Measurements from ENCODE around the gene FBXO5. TPM values are rescaled to one million over a fixed set of nuclear protein-coding genes. Genes with fewer than 3 reads are reported as not detected.
A peak's percentile ranks its signal among the peaks of the same experiment; 100 is the strongest.
"Not testable (repeated sequence)": the region's sequence is repeated elsewhere in the genome, so short reads cannot be mapped to it uniquely, and the experiment has no call there.

FBXO5 gene
- total RNA-seq, 1 donor, result 22.5 TPM

DNA sequence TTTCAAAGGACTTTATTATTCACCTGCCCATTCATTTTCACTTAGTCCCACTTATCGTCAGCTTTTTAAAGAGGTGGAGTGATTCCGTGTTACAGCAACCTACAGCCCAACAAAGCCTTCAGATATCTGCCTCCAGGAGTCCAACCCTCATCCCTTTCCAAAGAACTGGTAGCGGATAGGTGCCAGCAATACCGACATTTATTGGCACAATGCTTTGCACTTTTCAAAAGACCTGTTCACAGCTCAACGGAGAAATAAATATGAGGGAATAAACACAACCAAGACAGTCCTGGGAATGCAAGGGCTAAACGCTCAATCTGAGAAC is 20.5 kb upstream of the FBXO5 start:
- TF ChIP-seq, protein P1, sequence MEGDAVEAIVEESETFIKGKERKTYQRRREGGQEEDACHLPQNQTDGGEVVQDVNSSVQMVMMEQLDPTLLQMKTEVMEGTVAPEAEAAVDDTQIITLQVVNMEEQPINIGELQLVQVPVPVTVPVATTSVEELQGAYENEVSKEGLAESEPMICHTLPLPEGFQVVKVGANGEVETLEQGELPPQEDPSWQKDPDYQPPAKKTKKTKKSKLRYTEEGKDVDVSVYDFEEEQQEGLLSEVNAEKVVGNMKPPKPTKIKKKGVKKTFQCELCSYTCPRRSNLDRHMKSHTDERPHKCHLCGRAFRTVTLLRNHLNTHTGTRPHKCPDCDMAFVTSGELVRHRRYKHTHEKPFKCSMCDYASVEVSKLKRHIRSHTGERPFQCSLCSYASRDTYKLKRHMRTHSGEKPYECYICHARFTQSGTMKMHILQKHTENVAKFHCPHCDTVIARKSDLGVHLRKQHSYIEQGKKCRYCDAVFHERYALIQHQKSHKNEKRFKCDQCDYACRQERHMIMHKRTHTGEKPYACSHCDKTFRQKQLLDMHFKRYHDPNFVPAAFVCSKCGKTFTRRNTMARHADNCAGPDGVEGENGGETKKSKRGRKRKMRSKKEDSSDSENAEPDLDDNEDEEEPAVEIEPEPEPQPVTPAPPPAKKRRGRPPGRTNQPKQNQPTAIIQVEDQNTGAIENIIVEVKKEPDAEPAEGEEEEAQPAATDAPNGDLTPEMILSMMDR (IDR thresholded peaks at IDR 0.05; ENCODE audit: insufficient read depth, low read depth, low read length), result no peak
- DNase-seq (ENCODE audit: low read depth), result no peak
- H3K4me3 ChIP-seq (ENCODE audit: low read depth, low read length), result peak overlapping the region; percentile 89

DNA sequence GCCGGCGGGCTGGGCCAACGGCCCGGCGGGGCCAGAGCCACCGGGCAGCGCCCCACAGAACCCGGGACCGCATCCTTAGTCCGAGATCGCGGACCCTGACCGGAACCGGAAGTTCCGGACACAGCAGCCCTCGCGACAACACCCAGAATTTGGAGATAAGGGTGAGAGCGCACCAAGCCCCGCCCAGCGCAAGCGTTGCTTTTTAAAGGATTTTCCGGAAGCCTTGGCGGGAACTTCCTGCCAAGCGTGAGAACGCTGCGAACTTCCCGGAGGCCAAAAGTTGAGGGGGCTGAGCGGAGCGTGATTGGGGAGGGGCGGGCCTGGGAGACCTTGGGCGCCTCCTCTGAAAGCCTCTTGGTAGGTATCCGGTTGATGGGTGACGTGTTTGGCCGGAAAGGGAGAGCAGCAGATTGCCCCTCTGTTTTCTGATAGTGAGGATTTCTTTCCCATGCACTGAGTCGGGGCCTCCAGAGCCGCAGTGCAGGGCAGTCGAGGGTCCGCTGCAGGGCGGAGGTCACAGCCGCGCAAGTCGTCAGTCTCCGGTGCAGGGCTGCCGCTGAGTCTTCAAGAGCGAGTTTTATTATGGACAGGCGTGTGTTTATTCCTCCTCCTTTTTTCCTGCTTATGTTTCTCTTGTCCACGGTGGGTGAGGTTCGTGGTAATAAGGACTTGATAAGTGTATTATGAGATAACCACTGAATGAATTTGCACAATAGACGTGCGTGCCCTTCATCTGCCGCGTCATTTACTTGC is 19.9 kb upstream of the FBXO5 start, which contains the start of gene MTRF1L:
MTRF1L (minus strand) TSS at position 97 of the 753 bp plus-strand sequence; CDS start at position 73, 24 bp downstream.
- TF ChIP-seq, protein P1 (IDR thresholded peaks at IDR 0.05; ENCODE audit: insufficient read depth, low read depth, low read length), result no peak
- DNase-seq (ENCODE audit: low read depth), result peak; percentile 98
- H3K4me3 ChIP-seq (ENCODE audit: low read depth, low read length), result peak within 1 kb of the TSS; percentile 89

DNA sequence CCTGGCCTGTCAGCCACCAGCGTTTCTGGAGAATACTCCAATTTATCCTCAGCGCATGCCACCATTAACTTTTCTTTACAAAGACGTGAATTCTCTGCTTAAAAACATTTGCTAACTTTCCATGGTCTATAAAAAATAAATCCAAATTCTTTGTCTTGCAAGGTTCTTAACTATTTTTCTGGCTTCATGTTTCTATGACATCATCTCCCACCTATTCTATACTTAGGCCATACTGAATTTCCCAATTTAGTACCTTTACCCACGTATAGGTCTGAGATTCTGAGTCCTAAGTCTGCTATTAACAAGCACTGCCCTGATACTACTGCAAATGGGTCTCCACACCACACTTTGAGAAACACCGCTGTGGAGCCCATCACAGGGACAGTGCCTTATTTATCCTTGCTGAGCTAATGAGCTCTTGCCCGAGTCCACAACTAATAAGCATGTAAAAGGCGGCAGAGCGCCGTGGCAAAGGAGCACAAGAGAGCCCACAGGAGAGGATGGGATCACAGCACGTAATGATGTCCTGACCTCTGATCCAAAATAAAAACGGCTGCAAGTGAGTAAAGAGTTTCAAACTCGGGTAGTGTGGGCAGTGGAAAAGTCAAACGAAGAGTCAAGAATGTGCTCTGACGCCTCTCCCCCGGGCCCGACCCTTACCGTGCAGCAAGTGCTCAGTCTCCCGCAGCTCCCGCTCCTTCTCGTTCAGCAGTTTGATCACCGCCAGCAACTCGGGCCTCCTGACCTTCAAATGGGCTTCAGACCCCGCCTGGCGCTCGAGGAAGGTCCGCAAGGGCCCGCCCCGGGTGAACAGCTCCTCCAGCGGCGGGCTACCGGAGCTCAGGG is 19.1 kb upstream of the FBXO5 start:
- H3K4me3 ChIP-seq (ENCODE audit: low read depth, low read length), result peak overlapping the region; percentile 89
- peak; percentile 34 for DNase-seq (ENCODE audit: low read depth)
- TF ChIP-seq, protein P1 (IDR thresholded peaks at IDR 0.05; ENCODE audit: insufficient read depth, low read depth, low read length), result no peak

DNA sequence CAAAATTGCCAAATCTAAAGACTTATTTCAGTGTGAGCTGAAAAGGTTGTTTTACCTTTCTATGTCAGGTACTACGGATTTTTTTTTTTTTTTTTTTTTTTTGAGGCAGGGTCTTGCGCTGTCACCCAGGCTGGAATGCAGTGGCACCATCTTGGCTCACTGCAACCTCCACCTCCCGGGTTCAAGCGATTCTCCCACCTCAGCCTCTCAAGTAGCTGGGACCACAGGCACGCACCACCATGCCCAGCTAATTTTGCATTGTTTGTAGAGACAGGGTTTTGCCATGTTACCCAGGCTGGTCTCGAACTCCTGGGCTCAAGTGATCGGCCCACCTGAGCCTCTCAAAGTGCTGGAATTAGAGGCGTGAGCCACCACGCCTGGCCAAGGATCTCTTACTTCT is 17.9 kb upstream of the FBXO5 start:
- DNase-seq (ENCODE audit: low read depth), result not testable (repeated sequence)
- peak overlapping the region; percentile 89 for H3K4me3 ChIP-seq (ENCODE audit: low read depth, low read length)

DNA sequence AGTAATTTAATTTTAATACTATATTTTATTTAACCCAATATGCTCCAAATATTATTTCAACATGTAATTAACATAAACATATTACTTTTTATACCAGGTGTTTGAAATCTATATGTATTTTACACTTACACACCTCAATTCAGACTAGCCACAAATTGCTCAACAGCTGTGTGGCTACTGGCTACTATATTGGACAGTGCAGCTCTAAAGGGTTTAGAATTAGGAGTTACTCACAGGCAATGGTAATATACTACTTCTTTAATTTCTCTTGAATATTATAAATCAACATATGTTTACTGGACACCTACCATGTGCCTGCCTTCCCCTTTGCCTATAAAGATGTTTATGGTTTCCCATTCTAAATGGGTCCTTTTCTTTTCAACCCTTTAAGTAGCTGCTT is 17.4 kb upstream of the FBXO5 start:
- DNase-seq (ENCODE audit: low read depth), result no peak
- peak overlapping the region; percentile 10 for H3K4me3 ChIP-seq (ENCODE audit: low read depth, low read length)

DNA sequence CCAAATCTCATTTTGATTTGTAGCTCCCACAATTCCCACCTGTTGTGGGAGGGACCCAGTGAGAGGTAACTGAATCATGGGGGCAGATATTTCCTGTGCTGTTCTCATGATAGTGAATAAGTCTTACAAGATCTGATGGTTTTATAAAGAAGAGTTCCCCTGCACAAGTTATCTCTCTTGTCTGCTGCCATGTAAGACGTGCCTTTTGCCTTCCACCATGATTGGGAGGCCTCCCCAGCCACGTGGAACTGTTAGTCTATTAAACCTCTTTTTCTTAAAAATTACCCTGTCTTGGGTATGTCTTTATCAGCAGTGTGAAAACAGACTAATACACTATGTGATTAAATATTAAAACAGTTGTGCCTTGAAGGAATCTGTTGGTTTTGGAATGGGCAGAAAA is 16.7 kb upstream of the FBXO5 start:
- not testable (repeated sequence) for H3K4me3 ChIP-seq (ENCODE audit: low read depth, low read length); DNase-seq (ENCODE audit: low read depth)

More for the DNA sequence above, 17.4 kb upstream of the FBXO5 start:
- TF ChIP-seq, protein P1 (IDR thresholded peaks at IDR 0.05; ENCODE audit: insufficient read depth, low read depth, low read length), result no peak

DNA sequence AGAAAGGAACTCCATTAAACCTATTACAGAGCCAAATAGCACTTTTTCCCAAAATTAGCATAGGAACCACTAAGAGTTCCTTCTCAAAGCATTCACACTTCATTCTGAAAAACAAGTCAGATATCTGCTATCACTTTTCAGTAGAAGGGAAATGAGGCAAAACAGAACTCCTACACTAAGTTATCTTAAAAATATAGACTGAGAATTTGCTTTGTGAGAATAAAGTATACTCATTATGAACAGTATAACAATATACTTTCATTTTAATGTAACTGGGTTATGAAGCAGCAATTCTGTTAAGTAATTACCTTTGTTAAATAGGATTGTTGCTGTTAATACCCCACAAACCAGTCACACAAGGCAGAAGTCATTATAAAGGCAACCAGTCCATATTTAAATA is 11.0 kb upstream of the FBXO5 start:
- H3K4me3 ChIP-seq (ENCODE audit: low read depth, low read length), result no peak overlapping the region
- no peak for DNase-seq (ENCODE audit: low read depth)
- TF ChIP-seq, protein P1 (IDR thresholded peaks at IDR 0.05; ENCODE audit: insufficient read depth, low read depth, low read length), result no peak
